SK-N-SH treated with all-trans-retinoic acid at 6 μM for 48 hours (cell line): ENCODE results near the gene UNC13C.

Experiments
- ATAC-seq: fragments of 200-7000 bp; cut with Tn5 transposase; 3 replicates; pipeline ENCODE4 v1.9.1; 2020; ENCODE audit warnings: mild to moderate bottlenecking, moderate library complexity
- ARNTL ChIP-seq: fragments of 450-650 bp; formaldehyde crosslinking; IDR thresholded peaks from 2 replicates; pipeline ENCODE4 v1.5.0; 2020; ENCODE audit warnings: low read depth, mild to moderate bottlenecking, moderate library complexity, borderline replicate concordance
- BACH2 ChIP-seq: fragments of 250-450 bp; sonication (Bioruptor Pico); IDR thresholded peaks from 2 replicates; pipeline ENCODE4 v1.9.0; 2021; ENCODE audit warnings: mild to moderate bottlenecking, borderline replicate concordance
- CREB5 ChIP-seq: fragments of 250-450 bp; sonication (Bioruptor Pico); IDR thresholded peaks from 2 replicates; pipeline ENCODE4 v1.5.1; 2020; ENCODE audit warnings: low read depth, mild to moderate bottlenecking, moderate library complexity
- CSDC2 ChIP-seq: fragments of 250-450 bp; sonication (Bioruptor Pico); IDR thresholded peaks from 2 replicates; pipeline ENCODE4 v1.5.0; 2020; ENCODE audit warnings: mild to moderate bottlenecking, moderate library complexity
- ESRRG ChIP-seq: fragments of 250-450 bp; sonication (Bioruptor Pico); IDR thresholded peaks from 2 replicates; pipeline ENCODE4 v1.6.1; 2021; ENCODE audit warnings: mild to moderate bottlenecking
- GLIS3 ChIP-seq: fragments of 250-450 bp; sonication (Bioruptor Pico); IDR thresholded peaks from 2 replicates; pipeline ENCODE4 v1.5.0; 2020; ENCODE audit warnings: mild to moderate bottlenecking, moderate library complexity
- ISL1 ChIP-seq: fragments of 250-450 bp; sonication (Bioruptor Pico); IDR thresholded peaks from 2 replicates; pipeline ENCODE4 v2.1.2; 2022; ENCODE audit warnings: mild to moderate bottlenecking, moderate library complexity
- OSR1 ChIP-seq: fragments of 250-450 bp; sonication (Bioruptor Pico); IDR thresholded peaks from 2 replicates; pipeline ENCODE4 v1.8.0; 2022; ENCODE audit warnings: moderate library complexity, mild to moderate bottlenecking, inconsistent platforms
- PATZ1 ChIP-seq: fragments of 250-450 bp; sonication (Bioruptor Pico); IDR thresholded peaks from 2 replicates; pipeline ENCODE4 v1.8.0; 2020; ENCODE audit warnings: mild to moderate bottlenecking, moderate library complexity, borderline replicate concordance
- POU6F1 ChIP-seq: fragments of 250-450 bp; sonication (Bioruptor Pico); IDR thresholded peaks from 2 replicates; pipeline ENCODE4 v1.8.0; 2021; ENCODE audit warnings: low read depth, mild to moderate bottlenecking, moderate library complexity, borderline replicate concordance
- PPARA ChIP-seq: fragments of 250-450 bp; sonication (Bioruptor Pico); IDR thresholded peaks from 2 replicates; pipeline ENCODE4 v1.5.0; 2020; ENCODE audit warnings: mild to moderate bottlenecking, borderline replicate concordance
- RARB ChIP-seq: fragments of 250-450 bp; sonication (Bioruptor Pico); IDR thresholded peaks from 2 replicates; pipeline ENCODE4 v1.8.0; 2021; ENCODE audit warnings: mild to moderate bottlenecking, moderate library complexity
- SNAI2 ChIP-seq: fragments of 250-450 bp; sonication (Bioruptor Pico); IDR thresholded peaks from 2 replicates; pipeline ENCODE4 v1.5.0; 2020; ENCODE audit warnings: mild to moderate bottlenecking, moderate library complexity
- TCF4 ChIP-seq: fragments of 250-450 bp; sonication (Bioruptor Pico); IDR thresholded peaks from 2 replicates; pipeline ENCODE4 v1.8.0; 2021; ENCODE audit warnings: mild to moderate bottlenecking, moderate library complexity, borderline replicate concordance
- TOX ChIP-seq: fragments of 250-450 bp; sonication (Bioruptor Pico); IDR thresholded peaks from 2 replicates; pipeline ENCODE4 v1.8.0; 2021; ENCODE audit warnings: mild to moderate bottlenecking, moderate library complexity, borderline replicate concordance
- TSHZ2 ChIP-seq: fragments of 250-450 bp; sonication (Bioruptor Pico); IDR thresholded peaks from 2 replicates; pipeline ENCODE4 v1.5.0; 2020; ENCODE audit warnings: mild to moderate bottlenecking, moderate library complexity
- ZC3H10 ChIP-seq: fragments of 250-450 bp; sonication (Bioruptor Pico); IDR thresholded peaks from 2 replicates; pipeline ENCODE4 v1.5.1; 2021; ENCODE audit warnings: mild to moderate bottlenecking, moderate library complexity
- ZFP3 ChIP-seq: fragments of 250-450 bp; sonication (Bioruptor Pico); IDR thresholded peaks from 2 replicates; pipeline ENCODE4 v1.5.0; 2020; ENCODE audit warnings: mild to moderate bottlenecking, moderate library complexity
- ZFP30 ChIP-seq: fragments of 450-650 bp; formaldehyde crosslinking; IDR thresholded peaks from 2 replicates; pipeline ENCODE4 v1.5.0; 2022; ENCODE audit warnings: mild to moderate bottlenecking, moderate library complexity
- ZNF565 ChIP-seq: fragments of 450-650 bp; formaldehyde crosslinking; conservative IDR thresholded peaks from 2 replicates; pipeline ENCODE4 v1.5.0; 2020; ENCODE audit warnings: low read depth, mild to moderate bottlenecking, moderate library complexity
- ZNF70 ChIP-seq: fragments of 450-650 bp; formaldehyde crosslinking; IDR thresholded peaks from 2 replicates; pipeline ENCODE4 v1.5.0; 2020; ENCODE audit warnings: mild to moderate bottlenecking, moderate library complexity
- ZNF8 ChIP-seq: fragments of 450-650 bp; formaldehyde crosslinking; IDR thresholded peaks from 2 replicates; pipeline ENCODE4 v1.5.0; 2020; ENCODE audit warnings: mild to moderate bottlenecking, moderate library complexity
- TF ChIP-seq, protein P1 (sequence below): fragments of 250-450 bp; sonication (Bioruptor Pico); IDR thresholded peaks from 2 replicates; pipeline ENCODE4 v1.5.1; 2021; ENCODE audit warnings: mild to moderate bottlenecking, moderate library complexity

Gene UNC13C

DNA sequence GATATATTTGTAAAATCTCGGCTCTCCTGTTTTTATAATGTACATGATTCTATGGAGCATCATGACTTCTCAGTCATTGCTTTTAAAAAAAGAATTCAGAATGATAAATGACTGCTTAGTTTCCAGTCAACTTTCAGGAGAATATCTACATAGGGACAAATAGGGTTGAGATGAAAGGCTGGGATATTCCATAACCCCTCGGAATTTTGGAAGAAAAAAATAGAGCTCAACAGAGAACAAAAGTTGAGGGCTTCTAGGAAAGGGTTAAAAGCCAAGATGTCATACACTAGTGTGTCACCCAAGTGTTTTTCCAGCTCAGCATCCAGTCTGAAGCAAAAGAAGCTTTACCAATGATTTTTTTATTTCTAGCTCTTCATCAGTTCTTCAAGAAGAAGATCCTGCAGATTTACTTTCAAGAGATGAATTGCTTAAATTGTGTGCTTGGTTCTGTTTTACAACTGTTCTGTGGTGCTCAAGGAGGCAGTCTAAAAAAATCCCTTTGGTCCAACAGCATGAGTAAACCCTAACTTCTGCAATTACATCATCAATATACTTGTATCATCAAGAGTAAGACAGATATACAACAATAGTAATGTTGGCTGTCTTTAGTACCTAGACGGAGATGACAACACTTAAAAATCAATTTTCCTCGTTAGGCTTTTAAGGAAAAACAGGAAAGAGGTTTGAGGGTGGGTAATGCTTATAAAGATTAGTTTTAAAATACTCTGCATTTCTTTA lies 979 bp downstream of the UNC13C start:
- ATAC-seq = no peak
- TF ChIP-seq ZFP30 (CRISPR knock-in tag) (no peak), ZNF565 (CRISPR knock-in tag) (no peak), ZFP3 (CRISPR knock-in tag) (no peak), PPARA (CRISPR knock-in tag) (no peak), ZNF70 (CRISPR knock-in tag) (no peak), TSHZ2 (CRISPR knock-in tag) (no peak), GLIS3 (no peak), ARNTL (CRISPR knock-in tag) (no peak), ESRRG (CRISPR knock-in tag) (no peak), OSR1 (CRISPR knock-in tag) (no peak), BACH2 (CRISPR knock-in tag) (no peak), ISL1 (no peak), ZC3H10 (CRISPR knock-in tag) (no peak), RARB (CRISPR knock-in tag) (no peak), SNAI2 (CRISPR knock-in tag) (no peak), TOX (CRISPR knock-in tag) (no peak), ZNF8 (no peak)
- TF ChIP-seq, protein P1, sequence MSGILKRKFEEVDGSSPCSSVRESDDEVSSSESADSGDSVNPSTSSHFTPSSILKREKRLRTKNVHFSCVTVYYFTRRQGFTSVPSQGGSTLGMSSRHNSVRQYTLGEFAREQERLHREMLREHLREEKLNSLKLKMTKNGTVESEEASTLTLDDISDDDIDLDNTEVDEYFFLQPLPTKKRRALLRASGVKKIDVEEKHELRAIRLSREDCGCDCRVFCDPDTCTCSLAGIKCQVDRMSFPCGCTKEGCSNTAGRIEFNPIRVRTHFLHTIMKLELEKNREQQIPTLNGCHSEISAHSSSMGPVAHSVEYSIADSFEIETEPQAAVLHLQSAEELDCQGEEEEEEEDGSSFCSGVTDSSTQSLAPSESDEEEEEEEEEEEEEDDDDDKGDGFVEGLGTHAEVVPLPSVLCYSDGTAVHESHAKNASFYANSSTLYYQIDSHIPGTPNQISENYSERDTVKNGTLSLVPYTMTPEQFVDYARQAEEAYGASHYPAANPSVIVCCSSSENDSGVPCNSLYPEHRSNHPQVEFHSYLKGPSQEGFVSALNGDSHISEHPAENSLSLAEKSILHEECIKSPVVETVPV = no peak

- TF ChIP-seq ZFP3 (CRISPR knock-in tag) = no peak
- no peak for TF ChIP-seq ZNF565 (CRISPR knock-in tag)
- TF ChIP-seq POU6F1 (CRISPR knock-in tag) = no peak
- no peak for TF ChIP-seq ZFP30 (CRISPR knock-in tag)
- no peak for TF ChIP-seq SNAI2 (CRISPR knock-in tag)
- no peak for TF ChIP-seq ISL1
- TF ChIP-seq ZNF8 = no peak
- no peak for TF ChIP-seq PPARA (CRISPR knock-in tag)
- TF ChIP-seq GLIS3 = no peak
- ATAC-seq = no peak
These were observed 1.8 kb downstream of the UNC13C start for GRCh38 chr15:53980021-53980420.

DNA sequence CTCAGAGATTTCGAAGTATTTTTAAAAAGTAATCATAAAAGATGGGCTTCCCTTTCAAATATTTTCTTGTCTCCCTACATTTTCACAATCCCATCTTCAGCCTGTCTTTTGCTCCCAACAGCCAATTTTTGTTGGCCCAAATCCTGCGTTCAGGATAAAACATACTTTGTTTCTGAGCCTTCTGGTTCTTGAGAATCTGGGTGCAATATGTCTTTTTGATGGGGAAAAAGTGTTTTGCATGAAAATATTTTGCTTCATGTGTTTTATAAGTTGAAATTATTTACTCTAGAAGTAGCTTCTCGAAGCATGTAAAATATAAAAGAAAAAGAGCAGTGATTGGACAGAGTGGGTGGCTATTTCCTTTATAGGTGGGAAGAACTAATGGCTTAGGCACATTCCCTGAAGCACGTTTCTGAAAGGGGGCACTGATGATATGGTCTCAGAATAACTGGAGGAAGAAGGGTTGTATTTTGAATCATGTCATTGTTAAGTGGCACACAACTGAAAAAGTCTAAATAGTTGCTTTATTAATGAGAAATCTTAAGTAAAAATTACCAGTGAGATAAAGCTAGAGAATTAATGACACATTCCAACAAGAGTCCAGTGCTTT lies 3.9 kb downstream of the UNC13C start:
- ATAC-seq = no peak
- TF ChIP-seq CREB5 (CRISPR knock-in tag) (no peak), ZFP3 (CRISPR knock-in tag) (no peak), OSR1 (CRISPR knock-in tag) (no peak), ZFP30 (CRISPR knock-in tag) (no peak), PPARA (CRISPR knock-in tag) (no peak), CSDC2 (CRISPR knock-in tag) (no peak), PATZ1 (CRISPR knock-in tag) (no peak), ISL1 (no peak), TCF4 (CRISPR knock-in tag) (no peak), RARB (CRISPR knock-in tag) (no peak), ESRRG (CRISPR knock-in tag) (no peak)
- TF ChIP-seq, protein P1 = no peak
- TF ChIP-seq, all 23 proteins: peak for 0
